Loucy (cell line): ENCODE results near the gene SP110.
A peak's percentile ranks its signal among the peaks of the same experiment; 100 is the strongest.

Experiments
- H2AFZ ChIP-seq: fragments of 200-600 bp; sonication (generic); 2 replicates; pipeline ENCODE4 v1.6.0; 2016; ENCODE audit warnings: antibody characterized with exemption, mild to moderate bottlenecking, low read length, moderate library complexity
- H3F3A ChIP-seq: fragments of 200-600 bp; 2 replicates; pipeline ENCODE4 v1.6.0; 2016; ENCODE audit warnings: antibody characterized with exemption, low read depth, mild to moderate bottlenecking
- H3K27me3 ChIP-seq: fragments of 200-600 bp; sonication (generic); 2 replicates; pipeline ENCODE4 v1.6.1; 2014; ENCODE audit warnings: low read length, mild to moderate bottlenecking; ENCODE audit not compliant: insufficient read depth, poor library complexity, severe bottlenecking
- H3K36me3 ChIP-seq: fragments of 200-600 bp; sonication (generic); 2 replicates; pipeline ENCODE4 v1.6.1; 2016; ENCODE audit warnings: low read length; ENCODE audit not compliant: insufficient read depth
- H3K4me1 ChIP-seq: fragments of 200-600 bp; sonication (generic); 2 replicates; pipeline ENCODE4 v1.5.1; 2014; ENCODE audit warnings: low read length, mild to moderate bottlenecking; ENCODE audit not compliant: insufficient read depth, poor library complexity, severe bottlenecking
- H3K4me2 ChIP-seq: fragments of 200-600 bp; sonication (generic); 2 replicates; pipeline ENCODE4 v1.6.0; 2014; ENCODE audit warnings: antibody characterized with exemption, low read length, low read depth, mild to moderate bottlenecking; ENCODE audit not compliant: poor library complexity, severe bottlenecking
- H3K4me3 ChIP-seq: fragments of 200-600 bp; sonication (generic); 2 replicates; pipeline ENCODE4 v1.5.1; 2014; ENCODE audit warnings: low read length, mild to moderate bottlenecking, mixed read lengths; ENCODE audit not compliant: poor library complexity, severe bottlenecking
- H3K79me2 ChIP-seq: fragments of 200-600 bp; sonication (generic); 2 replicates; pipeline ENCODE4 v1.6.1; 2014; ENCODE audit warnings: low read length; ENCODE audit not compliant: insufficient read depth
- H3K9ac ChIP-seq: fragments of 200-600 bp; sonication (generic); 2 replicates; pipeline ENCODE4 v1.6.0; 2014; ENCODE audit warnings: mild to moderate bottlenecking, low read depth, low read length, moderate library complexity; ENCODE audit not compliant: poor library complexity, severe bottlenecking
- H3K9me2 ChIP-seq: fragments of 200-600 bp; sonication (generic); replicated peaks from 2 replicates; pipeline ENCODE4 v1.6.1; 2016; ENCODE audit warnings: low read depth, low read length, mixed read lengths
- H3K9me3 ChIP-seq: fragments of 200-600 bp; sonication (generic); 2 replicates; pipeline ENCODE4 v1.6.1; 2014; ENCODE audit warnings: mild to moderate bottlenecking, antibody characterized with exemption, low read length, low read depth; ENCODE audit not compliant: insufficient read depth
- H4K20me1 ChIP-seq: fragments of 200-600 bp; sonication (generic); 2 replicates; pipeline ENCODE4 v1.6.0; 2014; ENCODE audit warnings: antibody characterized with exemption, low read length, mild to moderate bottlenecking; ENCODE audit not compliant: insufficient read depth, poor library complexity, severe bottlenecking
- CTCF ChIP-seq: fragments of 200-600 bp; sonication (generic); conservative IDR thresholded peaks from 2 replicates; pipeline ENCODE4 v1.5.1; 2014; ENCODE audit warnings: mild to moderate bottlenecking, antibody characterized with exemption, low read length
- EZH2phosphoT487 ChIP-seq: fragments of 200-600 bp; IDR thresholded peaks from 2 replicates; pipeline ENCODE4 v1.6.1; 2018; ENCODE audit warnings: antibody characterized with exemption, mild to moderate bottlenecking, moderate library complexity, borderline replicate concordance

SP110 gene

GRCh38 chr2:230219419-230220331 lies at the start of gene SP110:
Gene SP110, minus strand, starts transcription at chr2:230219984. Its CDS starts 3,057 bp downstream, at chr2:230216927.
- Histone ChIP-seq H3K4me2 (peak within 1 kb of the TSS; percentile 91), H3K4me3 (peak within 1 kb of the TSS; percentile 93), H3K27me3 (no peaks in the 10 kb centered on the region), H3K9ac (peak within 1 kb of the TSS; percentile 82), H3K9me2 (no peaks in the 10 kb centered on the region), H3F3A (no peaks in the 10 kb centered on the region), H2AFZ (peak within 1 kb of the TSS; percentile 92), H3K79me2 (peaks cover 14% of the 10 kb centered on the region; the same call in 1 of the 2 replicates), H3K9me3 (no peaks in the 10 kb centered on the region), H4K20me1 (no peaks in the 10 kb centered on the region), H3K4me1 (peaks cover 34% of the 10 kb centered on the region), H3K36me3 (no peaks in the 10 kb centered on the region)
- TF ChIP-seq EZH2phosphoT487 (no peak), CTCF (no peak)

- Histone ChIP-seq H3K79me2 (no peaks in the 10 kb centered on the region), H3F3A (no peaks in the 10 kb centered on the region), H3K4me3 (no peak overlapping the region), H3K27me3 (peaks cover 4% of the 10 kb centered on the region), H3K9ac (no peak overlapping the region), H2AFZ (no peak overlapping the region), H3K9me3 (no peaks in the 10 kb centered on the region), H3K9me2 (no peaks in the 10 kb centered on the region), H4K20me1 (no peaks in the 10 kb centered on the region), H3K4me1 (no peaks in the 10 kb centered on the region), H3K4me2 (no peak overlapping the region), H3K36me3 (no peaks in the 10 kb centered on the region)
- no peak for TF ChIP-seq CTCF
- TF ChIP-seq EZH2phosphoT487 = no peak
These were observed 48.9 kb upstream of the SP110 start for GRCh38 chr2:230268606-230269243.

GRCh38 chr2:230267556-230267955 lies 47.8 kb upstream of the SP110 start:
- no peaks in the 10 kb centered on the region for H4K20me1 ChIP-seq
- no peak overlapping the region for H3K4me3 ChIP-seq
- no peaks in the 10 kb centered on the region for H3K4me1 ChIP-seq
- no peak overlapping the region for H3K4me2 ChIP-seq
- no peaks in the 10 kb centered on the region for H3K79me2 ChIP-seq
- no peak overlapping the region for H3K9ac ChIP-seq
- TF ChIP-seq EZH2phosphoT487 (no peak), CTCF (no peak)
- peaks cover 4% of the 10 kb centered on the region for H3K27me3 ChIP-seq
- H3K36me3 ChIP-seq = no peaks in the 10 kb centered on the region
- no peaks in the 10 kb centered on the region for H3K9me3 ChIP-seq
- H3K9me2 ChIP-seq = no peaks in the 10 kb centered on the region
- H3F3A ChIP-seq = no peaks in the 10 kb centered on the region
- no peak overlapping the region for H2AFZ ChIP-seq
